KG1 (cell line): ENCODE measurements around the gene ANKRD1.
"Not testable (repeated sequence)": the region's sequence is repeated elsewhere in the genome, so short reads cannot be mapped to it uniquely, and the experiment has no call there.

ENCODE experiments used
- DNase-seq: peaks from one replicate; lab custom pipeline; 2025; lab: John Stamatoyannopoulos, UW

ANKRD1 gene

GRCh38 chr10:90912174-90912573 is 8.7 kb downstream of the ANKRD1 start:
- no peak for DNase-seq

- DNase-seq: peak; percentile 71
These were observed 9.5 kb downstream of the ANKRD1 start for GRCh38 chr10:90911133-90912051.

GRCh38 chr10:90906596-90906995 is 14.3 kb downstream of the ANKRD1 start:
- no peak for DNase-seq

- no peak for DNase-seq
These were observed 15.0 kb downstream of the ANKRD1 start for GRCh38 chr10:90905925-90906324.

GRCh38 chr10:90896916-90897315 is 24.0 kb downstream of the ANKRD1 start:
- not testable (repeated sequence) for DNase-seq

- DNase-seq: no peak
These were observed 27.7 kb downstream of the ANKRD1 start for GRCh38 chr10:90893190-90893589.

- no peak for DNase-seq
These were observed 30.5 kb downstream of the ANKRD1 start for GRCh38 chr10:90890347-90890746.

GRCh38 chr10:90889636-90890035 is 31.3 kb downstream of the ANKRD1 start:
- no peak for DNase-seq

GRCh38 chr10:90888387-90888786 is 32.5 kb downstream of the ANKRD1 start:
- DNase-seq: no peak

GRCh38 chr10:90887555-90887954 is 33.3 kb downstream of the ANKRD1 start:
- no peak for DNase-seq

GRCh38 chr10:90885176-90885575 is 35.7 kb downstream of the ANKRD1 start:
- no peak for DNase-seq

- DNase-seq: no peak
These were observed 36.5 kb downstream of the ANKRD1 start for GRCh38 chr10:90884431-90884830.

- DNase-seq: peak; percentile 14
These were observed 40.7 kb downstream of the ANKRD1 start for GRCh38 chr10:90880059-90880719.

GRCh38 chr10:90879062-90879461 is 41.8 kb downstream of the ANKRD1 start:
- DNase-seq: no peak

- no peak for DNase-seq
These were observed 48.3 kb downstream of the ANKRD1 start for GRCh38 chr10:90872648-90873020.

GRCh38 chr10:90871766-90872647 is 48.9 kb downstream of the ANKRD1 start, which contains the start of gene RPP30:
TSS of gene RPP30 (plus strand) at chr10:90871974. CDS start at chr10:90871987, 13 bp downstream.
- DNase-seq: peak; percentile 61

GRCh38 chr10:90871279-90871765 is 49.6 kb downstream of the ANKRD1 start:
- DNase-seq: peak; percentile 61

GRCh38 chr10:90866050-90866598 is 54.8 kb downstream of the ANKRD1 start:
- no peak for DNase-seq

- DNase-seq: no peak
These were observed 55.5 kb downstream of the ANKRD1 start for GRCh38 chr10:90865401-90865800.

GRCh38 chr10:90862908-90863514 is 57.9 kb downstream of the ANKRD1 start:
- DNase-seq: no peak
